ENCODE data around the gene CHPF2. TPM values are rescaled to one million over a fixed set of nuclear protein-coding genes. Genes with fewer than 3 reads are reported as not detected.
A peak's percentile ranks its signal among the peaks of the same experiment; 100 is the strongest.

CHPF2 gene
- total RNA-seq, 3 donors from 2014 or later: 51.6 to 66.3 (median 51.8) TPM

DNA sequence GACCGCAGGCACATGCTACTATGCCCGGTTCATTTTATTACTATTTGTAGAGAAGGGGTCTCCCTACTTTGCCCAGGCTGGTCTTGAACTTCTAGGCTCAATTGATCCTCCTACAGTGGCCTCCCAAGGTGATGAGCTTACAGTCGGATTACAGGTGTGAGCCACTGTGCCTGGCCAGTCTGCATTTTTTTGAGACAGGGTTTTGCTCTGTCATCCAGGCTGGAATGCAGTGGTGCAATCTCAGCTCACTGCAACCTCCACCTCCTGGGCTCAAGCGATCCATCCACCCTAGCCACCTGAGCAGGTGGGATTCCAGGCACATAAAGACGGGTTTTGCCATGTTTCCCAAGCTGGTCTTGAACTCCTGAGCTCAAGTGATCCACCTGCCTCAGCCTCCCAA is 19.7 kb upstream of the CHPF2 start:
- Mint-ChIP-seq H3K9me3 (no peaks in the 10 kb centered on the region), H3K4me1 (ENCODE audit: low read depth) (peaks cover 13% of the 10 kb centered on the region), H3K36me3 (ENCODE audit: insufficient read depth) (peaks cover 28% of the 10 kb centered on the region), H3K27me3 (ENCODE audit: low read depth) (no peaks in the 10 kb centered on the region), H3K4me3 (no peak overlapping the region)
- ATAC-seq (no peak), DNase-seq (no peak)

DNA sequence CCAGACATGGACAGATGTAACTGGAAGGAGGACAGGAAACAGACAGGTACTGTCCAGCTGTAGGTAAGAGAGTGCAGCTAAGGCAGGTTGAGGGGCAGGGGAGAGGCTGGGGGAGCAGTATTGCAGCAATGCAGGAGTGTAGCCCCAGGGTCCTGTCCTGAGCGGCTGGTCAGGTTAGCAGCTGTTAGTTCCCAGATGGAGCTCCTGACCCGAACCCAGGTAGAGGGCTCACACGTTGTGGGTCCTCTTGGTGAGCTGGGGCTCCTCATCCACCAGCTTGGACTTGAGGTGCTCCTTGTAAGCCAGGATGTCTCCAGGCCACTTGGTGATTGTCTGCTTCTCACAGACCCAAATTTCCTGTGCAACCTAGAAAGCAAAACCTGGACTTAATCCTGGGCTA is 18.5 kb upstream of the CHPF2 start:
- ATAC-seq: no peak
- Mint-ChIP-seq H3K4me1 (ENCODE audit: low read depth) (peaks cover 3% of the 10 kb centered on the region), H3K9me3 (no peaks in the 10 kb centered on the region), H3K4me3 (no peak overlapping the region), H3K27me3 (ENCODE audit: low read depth) (no peaks in the 10 kb centered on the region), H3K36me3 (ENCODE audit: insufficient read depth) (peaks cover 39% of the 10 kb centered on the region)
- DNase-seq: no peak

DNA sequence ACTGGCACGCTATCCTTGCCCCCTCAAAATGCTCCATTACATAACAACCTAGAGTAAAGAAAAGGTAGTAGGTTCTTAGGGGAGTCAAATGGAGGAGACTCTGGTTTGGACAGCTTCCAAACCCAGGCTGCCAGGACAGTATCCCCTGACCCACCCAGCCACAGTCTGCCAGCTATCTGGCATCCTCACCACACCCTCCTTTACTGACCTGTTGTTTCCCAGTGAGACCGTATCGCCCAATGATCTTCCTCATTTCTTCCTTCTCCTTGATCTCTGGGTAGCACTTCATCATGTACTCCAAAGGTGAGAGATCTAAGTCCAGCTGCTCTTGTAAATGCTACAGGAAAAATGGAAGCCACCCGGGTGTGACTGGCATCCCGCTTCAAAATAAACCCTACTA is 16.9 kb upstream of the CHPF2 start:
- H3K4me1 Mint-ChIP-seq (ENCODE audit: low read depth): peaks cover 2% of the 10 kb centered on the region
- no peaks in the 10 kb centered on the region for H3K27me3 Mint-ChIP-seq (ENCODE audit: low read depth)
- H3K4me3 Mint-ChIP-seq: no peak overlapping the region
- no peak for ATAC-seq
- DNase-seq: no peak
- peaks cover 47% of the 10 kb centered on the region for H3K36me3 Mint-ChIP-seq (ENCODE audit: insufficient read depth)
- no peaks in the 10 kb centered on the region for H3K9me3 Mint-ChIP-seq

DNA sequence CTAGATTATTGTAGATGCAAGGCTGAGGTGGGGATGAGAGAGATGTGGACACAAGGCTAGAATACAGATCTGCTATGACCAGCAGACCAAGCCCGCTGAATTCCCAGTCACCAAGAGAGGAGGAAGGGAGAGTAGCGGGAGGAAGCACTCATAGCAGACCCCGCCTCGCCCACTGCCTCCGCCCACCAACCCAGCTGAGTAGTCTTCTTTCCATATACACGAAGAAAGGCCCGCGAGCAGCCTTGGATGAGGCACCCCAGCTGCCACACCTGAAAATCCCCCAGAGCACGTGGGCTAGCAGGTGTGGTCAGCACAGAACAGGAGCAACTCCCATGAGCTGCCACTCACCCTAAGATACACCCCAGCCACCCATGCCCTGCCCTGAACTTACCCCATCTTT is 14.1 kb upstream of the CHPF2 start:
- no peak overlapping the region for H3K4me3 Mint-ChIP-seq
- DNase-seq: no peak
- no peaks in the 10 kb centered on the region for H3K9me3 Mint-ChIP-seq
- no peaks in the 10 kb centered on the region for H3K4me1 Mint-ChIP-seq (ENCODE audit: low read depth)
- no peak for ATAC-seq
- no peaks in the 10 kb centered on the region for H3K27me3 Mint-ChIP-seq (ENCODE audit: low read depth)
- peaks cover 51% of the 10 kb centered on the region for H3K36me3 Mint-ChIP-seq (ENCODE audit: insufficient read depth)

DNA sequence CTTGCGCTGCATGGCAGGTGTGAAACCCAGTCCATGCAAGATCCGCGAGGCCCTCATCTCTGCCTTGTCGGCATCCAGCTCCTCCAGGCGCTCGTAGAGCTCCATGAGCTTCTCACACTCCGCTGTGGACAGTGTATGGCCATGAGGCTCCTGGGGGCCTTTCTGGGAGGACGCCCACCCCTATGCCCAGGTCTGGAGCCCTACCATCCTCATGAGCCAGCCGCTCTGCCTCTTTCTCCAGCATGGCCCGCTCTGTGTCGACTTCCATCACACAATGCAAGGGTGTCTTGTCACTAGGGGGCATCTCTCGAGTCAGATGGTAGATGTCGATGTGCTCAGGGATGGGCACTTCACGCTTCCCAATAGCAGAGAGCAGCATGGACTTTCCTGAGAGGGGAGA is 8.6 kb upstream of the CHPF2 start:
- Mint-ChIP-seq H3K27me3 (ENCODE audit: low read depth) (no peaks in the 10 kb centered on the region), H3K36me3 (ENCODE audit: insufficient read depth) (peaks cover 45% of the 10 kb centered on the region), H3K9me3 (no peaks in the 10 kb centered on the region), H3K4me3 (no peak overlapping the region), H3K4me1 (ENCODE audit: low read depth) (peaks cover 37% of the 10 kb centered on the region)
- ATAC-seq (no peak), DNase-seq (no peak)

DNA sequence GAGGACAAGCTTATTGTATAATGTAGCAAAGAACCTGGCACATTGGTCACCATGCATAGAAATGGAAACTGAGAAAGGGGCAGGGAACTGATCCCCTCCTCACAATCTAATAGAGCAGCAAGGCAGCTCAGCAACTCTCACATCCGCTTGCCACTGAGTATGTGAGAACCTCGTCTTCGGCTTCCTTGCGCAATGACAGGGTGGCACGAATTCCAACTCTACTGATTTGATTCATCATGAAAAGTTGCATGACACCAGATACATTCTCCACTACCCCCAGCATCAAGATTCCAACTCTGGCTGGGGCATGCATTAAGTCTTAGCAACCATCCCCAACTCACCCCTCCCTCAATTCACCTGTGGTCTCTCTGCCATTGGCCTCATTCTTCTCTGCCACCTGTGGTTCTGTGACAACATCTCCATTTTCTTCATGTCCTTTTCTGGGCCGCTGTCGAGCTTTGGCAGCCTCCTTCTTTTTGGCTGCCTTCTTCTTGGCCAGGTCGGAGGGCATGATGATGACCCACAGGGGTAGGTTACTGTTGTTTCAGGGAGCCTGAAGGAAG is 6.3 kb upstream of the CHPF2 start:
- peak overlapping the region; percentile 100 for H3K4me3 Mint-ChIP-seq
- no peak for ATAC-seq
- DNase-seq: no peak
- H3K36me3 Mint-ChIP-seq (ENCODE audit: insufficient read depth): peaks cover 36% of the 10 kb centered on the region
- peaks cover 37% of the 10 kb centered on the region for H3K4me1 Mint-ChIP-seq (ENCODE audit: low read depth)
- H3K27me3 Mint-ChIP-seq (ENCODE audit: low read depth): no peaks in the 10 kb centered on the region
- H3K9me3 Mint-ChIP-seq: no peaks in the 10 kb centered on the region

DNA sequence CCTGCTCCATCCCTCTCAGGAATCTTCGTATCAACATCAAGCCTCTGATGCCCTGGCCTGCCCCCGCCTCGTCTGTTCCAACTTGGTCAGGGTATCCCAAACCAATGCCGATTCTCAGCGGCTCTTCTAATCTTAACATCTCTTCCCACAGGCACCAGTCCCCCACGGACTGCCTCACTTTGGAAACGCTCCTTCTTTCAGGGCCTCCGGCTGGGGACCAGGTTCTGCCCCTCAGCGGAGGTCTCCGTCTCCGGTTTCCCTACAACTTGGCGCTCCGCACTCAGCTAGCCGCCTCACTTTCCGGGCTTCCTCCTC is 5.8 kb upstream of the CHPF2 start:
- Mint-ChIP-seq H3K36me3 (ENCODE audit: insufficient read depth) (peaks cover 34% of the 10 kb centered on the region), H3K27me3 (ENCODE audit: low read depth) (no peaks in the 10 kb centered on the region), H3K9me3 (no peaks in the 10 kb centered on the region), H3K4me1 (ENCODE audit: low read depth) (peaks cover 39% of the 10 kb centered on the region), H3K4me3 (peak overlapping the region; percentile 100)
- DNase-seq (no peak), ATAC-seq (no peak)

DNA sequence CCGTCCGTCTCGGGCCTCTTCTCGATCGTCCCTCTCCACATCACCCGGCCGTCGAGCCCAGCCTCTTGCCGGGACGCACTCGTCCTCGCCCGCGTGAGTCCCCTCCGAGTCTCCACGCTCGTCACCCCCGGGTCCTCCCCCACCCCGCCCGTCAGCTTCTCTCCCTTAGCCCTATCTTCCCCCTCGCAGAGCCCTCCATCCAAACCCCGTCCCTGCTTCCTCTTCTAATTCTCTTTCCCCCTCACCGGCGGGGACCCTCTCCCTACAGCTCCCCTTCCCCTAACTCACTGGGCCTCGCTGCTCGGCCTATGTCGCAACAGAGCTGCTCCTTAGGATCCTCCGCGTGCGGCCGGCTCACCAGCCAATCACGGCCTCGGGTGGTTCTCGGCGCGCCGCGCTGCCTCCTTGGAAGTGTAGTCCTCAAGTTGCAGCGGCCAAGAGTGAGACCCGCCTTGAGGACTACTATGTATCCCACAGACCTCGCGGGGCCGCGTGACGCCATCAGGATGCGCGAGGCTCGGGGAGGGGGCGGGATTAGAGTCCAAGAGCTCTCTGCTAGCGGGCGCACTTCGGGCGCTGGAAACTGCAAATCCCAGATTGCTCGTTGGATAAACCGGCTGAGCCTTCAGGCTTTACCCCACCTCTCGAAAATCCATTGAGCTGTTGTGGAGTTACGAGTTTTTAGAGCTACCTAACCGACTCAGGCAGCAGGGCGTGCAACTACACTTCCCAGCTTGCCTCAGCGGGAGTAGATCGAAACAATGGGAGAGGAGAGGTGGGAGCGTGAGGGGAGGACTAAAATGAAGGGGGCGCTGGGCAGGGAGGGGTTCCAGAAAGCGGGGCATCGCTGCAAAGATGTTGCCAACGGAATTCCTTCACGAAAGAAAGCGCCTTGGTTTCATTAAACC is 5.2 kb upstream of the CHPF2 start, which contains the start of gene ABCF2:
TSS of gene ABCF2 (minus strand) at position 331 of the 908 bp plus-strand sequence. CDS start 747 bp downstream, outside the sequence.
- Mint-ChIP-seq H3K4me3 (peak within 1 kb of the TSS; percentile 100), H3K4me1 (ENCODE audit: low read depth) (peaks cover 45% of the 10 kb centered on the region), H3K27me3 (ENCODE audit: low read depth) (no peaks in the 10 kb centered on the region), H3K36me3 (ENCODE audit: insufficient read depth) (peaks cover 32% of the 10 kb centered on the region), H3K9me3 (no peaks in the 10 kb centered on the region)
- ATAC-seq: peak; percentile 100
- DNase-seq: peak; percentile 98

DNA sequence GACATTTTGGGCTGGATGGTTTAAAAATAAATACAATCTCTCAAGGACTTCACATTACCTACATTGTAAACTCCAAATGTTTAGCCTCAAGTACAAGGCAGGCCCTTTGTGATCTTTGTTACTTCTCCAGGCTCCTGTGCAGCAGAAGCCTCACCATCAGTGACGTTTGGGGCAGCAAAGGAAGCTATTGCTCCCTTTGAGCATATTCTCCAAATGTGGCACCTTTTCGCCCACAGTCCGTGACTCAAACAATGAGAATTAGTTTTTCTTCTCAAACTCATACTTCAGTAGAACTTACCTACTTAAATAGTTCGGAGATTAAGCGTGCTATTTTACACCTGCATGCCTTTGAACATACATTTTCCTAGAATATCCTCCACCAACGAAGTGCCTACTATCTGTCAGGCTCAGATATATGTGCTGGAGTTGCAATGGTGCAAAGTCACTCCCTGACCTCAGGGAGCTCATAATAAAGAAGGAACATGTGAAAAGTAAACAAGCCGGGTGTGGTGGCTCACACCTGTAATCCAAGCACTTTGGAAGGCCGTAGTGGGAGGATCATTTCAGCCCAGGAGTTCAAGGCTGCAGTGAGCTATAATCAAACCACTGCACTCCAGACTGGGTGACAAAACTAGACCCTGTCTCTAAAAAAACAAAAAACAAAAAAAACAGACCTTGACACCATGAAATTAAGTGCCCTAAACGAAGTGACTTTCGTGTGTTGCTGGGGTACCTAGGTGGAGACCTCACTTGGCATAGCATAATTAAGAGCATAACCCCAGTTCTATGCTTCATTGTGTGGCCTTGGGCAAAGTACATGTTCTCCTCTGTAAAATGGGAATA is 4.0 kb upstream of the CHPF2 start:
- Mint-ChIP-seq H3K4me1 (ENCODE audit: low read depth) (peaks cover 49% of the 10 kb centered on the region), H3K27me3 (ENCODE audit: low read depth) (no peaks in the 10 kb centered on the region), H3K9me3 (no peaks in the 10 kb centered on the region), H3K36me3 (ENCODE audit: insufficient read depth) (peaks cover 28% of the 10 kb centered on the region), H3K4me3 (peak overlapping the region; percentile 100)
- no peak for DNase-seq
- no peak for ATAC-seq

DNA sequence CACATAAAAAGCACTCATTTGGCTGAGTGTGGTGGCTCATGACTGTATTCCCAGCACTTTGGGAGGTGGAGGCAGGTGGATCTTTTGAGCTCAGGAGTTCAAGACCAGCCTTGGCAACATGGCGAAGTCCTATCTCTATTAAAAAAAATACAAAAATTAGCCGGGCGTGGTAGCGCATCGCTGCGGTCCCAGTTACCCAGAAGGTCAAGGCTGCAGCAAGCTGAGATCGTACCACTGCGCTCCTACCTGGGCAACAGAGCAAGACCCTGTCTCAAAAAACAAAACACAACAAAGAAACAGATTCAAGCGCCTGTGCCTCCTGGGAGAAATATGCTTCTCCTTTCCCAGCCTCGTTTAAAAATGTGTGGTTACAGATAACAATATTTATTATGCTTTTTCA is 3.0 kb upstream of the CHPF2 start:
- Mint-ChIP-seq H3K36me3 (ENCODE audit: insufficient read depth) (peaks cover 26% of the 10 kb centered on the region), H3K4me3 (no peak overlapping the region), H3K9me3 (no peaks in the 10 kb centered on the region), H3K27me3 (ENCODE audit: low read depth) (no peaks in the 10 kb centered on the region), H3K4me1 (ENCODE audit: low read depth) (peaks cover 57% of the 10 kb centered on the region)
- DNase-seq (no peak), ATAC-seq (no peak)

DNA sequence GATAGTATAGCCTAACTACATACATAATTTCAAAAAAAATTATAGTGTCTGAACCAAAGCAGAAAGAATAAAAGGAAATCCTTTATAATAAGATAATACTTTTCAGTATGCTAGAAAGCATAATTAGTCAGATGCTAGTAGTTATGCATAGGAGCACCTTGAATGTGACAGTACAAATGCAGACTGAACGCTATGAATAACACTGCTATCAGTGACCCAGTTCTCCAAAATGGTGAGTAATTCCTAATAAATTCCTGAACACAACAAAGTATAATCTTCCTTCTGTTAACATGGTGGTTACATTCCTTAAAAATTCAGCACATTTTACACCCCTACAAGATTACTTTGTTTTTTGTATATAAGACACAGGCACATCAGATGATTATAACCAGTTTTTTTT is 1.2 kb upstream of the CHPF2 start:
- H3K4me3 Mint-ChIP-seq: peak overlapping the region; percentile 100
- H3K9me3 Mint-ChIP-seq: no peaks in the 10 kb centered on the region
- H3K36me3 Mint-ChIP-seq (ENCODE audit: insufficient read depth): peaks cover 13% of the 10 kb centered on the region
- H3K27me3 Mint-ChIP-seq (ENCODE audit: low read depth): no peaks in the 10 kb centered on the region
- H3K4me1 Mint-ChIP-seq (ENCODE audit: low read depth): peaks cover 48% of the 10 kb centered on the region
- no peak for ATAC-seq
- DNase-seq: no peak

DNA sequence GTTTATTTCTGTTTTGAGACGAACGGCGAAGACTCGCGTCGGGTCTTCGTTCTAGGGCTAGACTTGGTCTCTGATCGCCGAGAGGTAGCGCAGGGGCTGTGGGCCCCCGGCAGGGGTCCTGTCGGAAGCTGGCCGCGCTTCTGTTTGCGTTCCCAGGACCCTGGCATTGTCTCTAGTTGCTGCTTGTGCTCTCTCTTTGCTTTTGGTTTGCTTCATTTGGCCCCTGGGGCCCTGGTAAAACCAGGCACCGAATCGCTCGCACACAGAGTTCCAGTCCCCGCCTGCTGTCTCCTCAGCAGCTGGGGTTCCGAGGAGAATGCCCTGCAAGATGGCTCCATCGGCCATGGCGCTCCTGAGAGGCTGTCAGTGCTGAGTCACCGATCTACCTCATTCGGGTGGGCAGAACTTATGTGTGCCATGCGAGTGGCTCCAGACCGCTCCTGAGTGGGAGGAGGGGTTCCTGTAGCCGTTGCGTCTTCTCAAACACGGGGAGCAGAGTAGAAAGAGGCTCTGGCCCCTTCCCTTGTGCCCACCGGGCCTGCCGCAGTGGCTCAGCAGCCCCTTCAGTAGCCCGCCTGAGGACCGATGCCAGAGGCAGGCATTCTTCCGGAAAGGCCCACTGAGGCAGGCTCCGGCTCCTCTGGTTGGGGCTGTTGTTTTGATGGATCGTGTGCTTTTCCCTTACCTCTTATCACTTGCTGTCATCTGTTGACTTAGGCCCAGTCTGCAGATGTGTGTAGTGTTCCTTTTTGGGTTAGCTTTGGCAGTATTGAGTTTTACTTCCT is 826 bp downstream of the CHPF2 start:
- ATAC-seq: peak; percentile 84 to 91
- Mint-ChIP-seq H3K9me3 (no peaks in the 10 kb centered on the region), H3K4me1 (ENCODE audit: low read depth) (peaks cover 30% of the 10 kb centered on the region), H3K36me3 (ENCODE audit: insufficient read depth) (peaks cover 15% of the 10 kb centered on the region), H3K4me3 (peak overlapping the region; percentile 100), H3K27me3 (ENCODE audit: low read depth) (no peaks in the 10 kb centered on the region)
- DNase-seq: peak; percentile 69

DNA sequence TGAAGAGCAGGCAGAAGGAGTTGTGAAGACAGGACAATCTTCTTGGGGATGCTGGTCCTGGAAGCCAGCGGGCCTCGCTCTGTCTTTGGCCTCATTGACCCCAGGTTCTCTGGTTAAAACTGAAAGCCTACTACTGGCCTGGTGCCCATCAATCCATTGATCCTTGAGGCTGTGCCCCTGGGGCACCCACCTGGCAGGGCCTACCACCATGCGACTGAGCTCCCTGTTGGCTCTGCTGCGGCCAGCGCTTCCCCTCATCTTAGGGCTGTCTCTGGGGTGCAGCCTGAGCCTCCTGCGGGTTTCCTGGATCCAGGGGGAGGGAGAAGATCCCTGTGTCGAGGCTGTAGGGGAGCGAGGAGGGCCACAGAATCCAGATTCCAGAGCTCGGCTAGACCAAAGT is 1.5 kb downstream of the CHPF2 start:
- DNase-seq (no peak), ATAC-seq (no peak)
- Mint-ChIP-seq H3K27me3 (ENCODE audit: low read depth) (no peaks in the 10 kb centered on the region), H3K9me3 (no peaks in the 10 kb centered on the region), H3K4me1 (ENCODE audit: low read depth) (peaks cover 28% of the 10 kb centered on the region), H3K36me3 (ENCODE audit: insufficient read depth) (peaks cover 15% of the 10 kb centered on the region), H3K4me3 (peak overlapping the region; percentile 100)

Data from activated T-cell treated with anti-CD3 and anti-CD28 coated beads, Interleukin-2, amount 50 U/mL, for 4 hours (primary cell).